PC-3 (cell line): ENCODE results near the gene SIM2. TPM values are rescaled to one million over a fixed set of nuclear protein-coding genes. Genes with fewer than 3 reads are reported as not detected.

Experiments used
- ATAC-seq: fragments of 200-7000 bp; cut with Tn5 transposase; 2 replicates; pipeline ENCODE4 v1.9.1; 2020; ENCODE audit warnings: mild to moderate bottlenecking, moderate library complexity
- BruUV-seq: library from RNA; stranded (reverse); fragments of 400-500 nt; replicated peaks from 2 replicates; lab custom pipeline; 2021; lab: Mats Ljungman, UMichigan
- CTCF ChIA-PET: fragments of 300-600 bp; sonication (Branson Sonifier 250); formaldehyde crosslinking; loops from one replicate; lab custom pipeline; 2022; ENCODE audit warnings: antibody characterized with exemption; lab: Charles Lee
- POLR2A ChIA-PET: fragments of 300-600 bp; sonication (Branson Sonifier 250); formaldehyde crosslinking; loops from one replicate; lab custom pipeline; 2022; ENCODE audit warnings: antibody characterized with exemption; ENCODE audit not compliant: unreplicated experiment; lab: Charles Lee
- DNase-seq: peaks from one replicate; pipeline ENCODE4 v3.0.0-alpha.2; 2015
- H2AFZ ChIP-seq: fragments of 300-600 bp; sonication (generic); 2 replicates; pipeline ENCODE4 v1.6.0; 2016; ENCODE audit warnings: antibody characterized with exemption, low read length
- H3F3A ChIP-seq: fragments of 300-600 bp; sonication (generic); one replicate; pipeline ENCODE4 v1.6.0; 2017; ENCODE audit warnings: antibody characterized with exemption, low read length, control low read depth, mild to moderate bottlenecking; ENCODE audit not compliant: unreplicated experiment
- H3K27ac ChIP-seq: fragments of 300-600 bp; sonication (generic); 2 replicates; pipeline ENCODE4 v1.5.1; 2016; ENCODE audit warnings: mild to moderate bottlenecking, low read length
- H3K27me3 ChIP-seq: fragments of 300-600 bp; sonication (generic); 2 replicates; pipeline ENCODE4 v1.6.1; 2016; ENCODE audit warnings: low read length, mixed read lengths
- H3K36me3 ChIP-seq: fragments of 300-600 bp; sonication (generic); 2 replicates; pipeline ENCODE4 v1.6.1; 2016; ENCODE audit warnings: low read depth, mixed run types, low read length, mixed read lengths
- H3K4me1 ChIP-seq: fragments of 300-600 bp; sonication (generic); 2 replicates; pipeline ENCODE4 v1.5.1; 2016; ENCODE audit warnings: low read length; ENCODE audit not compliant: insufficient read depth
- H3K4me2 ChIP-seq: fragments of 300-600 bp; sonication (generic); 2 replicates; pipeline ENCODE4 v1.6.0; 2016; ENCODE audit warnings: low read length
- H3K4me3 ChIP-seq: fragments of 300-600 bp; sonication (generic); 2 replicates; pipeline ENCODE4 v1.5.1; 2016; ENCODE audit warnings: mild to moderate bottlenecking, low read length, mixed read lengths
- H3K79me2 ChIP-seq: fragments of 300-600 bp; sonication (generic); 2 replicates; pipeline ENCODE4 v1.6.1; 2017; ENCODE audit warnings: low read length, mixed read lengths
- H3K9ac ChIP-seq: fragments of 300-600 bp; sonication (generic); 2 replicates; pipeline ENCODE4 v1.6.0; 2016; ENCODE audit warnings: mild to moderate bottlenecking, low read length
- H3K9me2 ChIP-seq: fragments of 300-600 bp; sonication (generic); replicated peaks from 2 replicates; pipeline ENCODE4 v1.6.1; 2016; ENCODE audit warnings: mixed run types, low read length, mixed read lengths
- H3K9me3 ChIP-seq: fragments of 300-600 bp; sonication (generic); 2 replicates; pipeline ENCODE4 v1.6.1; 2016; ENCODE audit warnings: low read length, mixed read lengths
- H4K20me1 ChIP-seq: fragments of 300-600 bp; sonication (generic); 2 replicates; pipeline ENCODE4 v1.6.1; 2016; ENCODE audit warnings: low read length, mixed read lengths
- CTCF ChIP-seq: fragments of 300-600 bp; sonication (generic); conservative IDR thresholded peaks from 2 replicates; pipeline ENCODE4 v1.5.1; 2017; ENCODE audit warnings: antibody characterized with exemption, low read depth, mild to moderate bottlenecking, low read length
- EZH2 ChIP-seq: fragments of 300-600 bp; sonication (generic); IDR thresholded peaks from one replicate; pipeline ENCODE4 v1.6.1; 2017; ENCODE audit warnings: antibody characterized with exemption, mild to moderate bottlenecking, low read length; ENCODE audit not compliant: unreplicated experiment
- EZH2phosphoT487 ChIP-seq: fragments of 300-600 bp; sonication (generic); IDR thresholded peaks from 2 replicates; pipeline ENCODE4 v1.6.1; 2018; ENCODE audit warnings: mild to moderate bottlenecking, antibody characterized with exemption, low read length, borderline replicate concordance
- intact Hi-C: fragments of 100-400 bp; cut with micrococcal nuclease; formaldehyde crosslinking; loops from 2 replicates; pipeline ENCODE4 v1.9.0; 2023
- total RNA-seq: library from RNA; depleted of rRNA; stranded (reverse); fragments of >200 nt; gene quantifications from 2 replicates; pipeline ENCODE4 v1.2.3, GENCODE V29; 2014

The SIM2 gene
- total RNA-seq, 1 experiment from 2014 or later = 71.2 TPM

GRCh38 chr21:36765229-36765628 is 66.3 kb downstream of the SIM2 start:
- DNase-seq (no peak), ATAC-seq (no peak)
- BruUV-seq = no TSS peak
- POLR2A ChIA-PET = no interaction called here
- Histone ChIP-seq H4K20me1 (no peaks in the 10 kb centered on the region), H3K4me2 (no peak overlapping the region), H3K9ac (no peak overlapping the region), H2AFZ (no peak overlapping the region), H3K4me3 (no peak overlapping the region), H3K4me1 (no peaks in the 10 kb centered on the region), H3K9me3 (no peaks in the 10 kb centered on the region), H3K27ac (no peak overlapping the region), H3K36me3 (no peaks in the 10 kb centered on the region), H3K27me3 (no peaks in the 10 kb centered on the region), H3F3A (no peaks in the 10 kb centered on the region), H3K79me2 (no peaks in the 10 kb centered on the region), H3K9me2 (no peaks in the 10 kb centered on the region)
- CTCF ChIA-PET = interaction anchor here (0.6 kb wide), 1 partner anchor 8 kb away, joined by 4 read pairs; no protein-coding TSS in a partner anchor
- intact Hi-C loops = no loop called here
- TF ChIP-seq EZH2phosphoT487 = no peak
- TF ChIP-seq CTCF = no peak
- no peak for TF ChIP-seq EZH2

- intact Hi-C loops = no loop called here
- Histone ChIP-seq H3K4me3 (no peak overlapping the region), H3K36me3 (no peaks in the 10 kb centered on the region), H3K9me3 (no peaks in the 10 kb centered on the region), H3F3A (no peaks in the 10 kb centered on the region), H2AFZ (no peak overlapping the region), H4K20me1 (no peaks in the 10 kb centered on the region), H3K27ac (no peak overlapping the region), H3K4me1 (no peaks in the 10 kb centered on the region), H3K9ac (no peak overlapping the region), H3K27me3 (no peaks in the 10 kb centered on the region), H3K4me2 (no peak overlapping the region), H3K79me2 (no peaks in the 10 kb centered on the region), H3K9me2 (no peaks in the 10 kb centered on the region)
- ChIA-PET CTCF (no interaction called here), POLR2A (no interaction called here)
- DNase-seq (no peak), ATAC-seq (no peak)
- no TSS peak for BruUV-seq
- no peak for TF ChIP-seq EZH2
- TF ChIP-seq EZH2phosphoT487 = no peak
- TF ChIP-seq CTCF = no peak
Observed at GRCh38 chr21:36766511-36766910, 67.6 kb downstream of the SIM2 start.

- ChIA-PET CTCF (no interaction called here), POLR2A (no interaction called here)
- Histone ChIP-seq H2AFZ (no peak overlapping the region), H3K9me2 (no peaks in the 10 kb centered on the region), H3K9me3 (no peaks in the 10 kb centered on the region), H4K20me1 (no peaks in the 10 kb centered on the region), H3K4me2 (no peak overlapping the region), H3F3A (no peaks in the 10 kb centered on the region), H3K27me3 (no peaks in the 10 kb centered on the region), H3K9ac (no peak overlapping the region), H3K4me3 (no peak overlapping the region), H3K4me1 (no peaks in the 10 kb centered on the region), H3K79me2 (no peaks in the 10 kb centered on the region), H3K27ac (no peak overlapping the region), H3K36me3 (no peaks in the 10 kb centered on the region)
- TF ChIP-seq EZH2 (no peak), EZH2phosphoT487 (no peak), CTCF (no peak)
- ATAC-seq (no peak), DNase-seq (no peak)
- no TSS peak for BruUV-seq
- intact Hi-C loops = no loop called here
Observed at GRCh38 chr21:36767096-36767495, 68.2 kb downstream of the SIM2 start.
